Kidney glomerular epithelial cell (primary cell): ENCODE results near the gene SFT2D3.
A peak's percentile ranks its signal among the peaks of the same experiment; 100 is the strongest.

ENCODE experiments used
- DNase-seq: peaks from one replicate; lab custom pipeline; 2025; lab: John Stamatoyannopoulos, UW

Gene SFT2D3

GRCh38 chr2:127681976-127682857 is 19.1 kb upstream of the SFT2D3 start:
- no peak for DNase-seq

DNA sequence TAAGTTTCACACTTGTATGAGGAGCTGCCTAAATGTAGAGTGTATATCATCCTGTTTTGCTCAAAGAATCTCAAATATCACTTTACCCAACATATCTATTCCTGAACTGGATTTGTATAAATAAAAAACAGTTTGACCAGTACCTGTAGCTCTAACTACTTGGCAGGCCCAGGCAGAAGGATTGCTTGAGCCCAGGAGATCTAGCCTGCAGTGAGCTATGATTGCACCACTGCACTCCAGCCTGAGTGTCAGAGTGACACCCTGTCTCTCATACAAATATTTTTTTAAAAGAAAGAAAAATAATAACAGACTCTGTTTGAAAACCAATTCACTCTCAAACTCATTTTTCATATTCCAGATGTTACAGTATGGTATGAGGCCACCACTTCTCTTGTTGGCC is 18.2 kb upstream of the SFT2D3 start:
- DNase-seq = no peak

- DNase-seq = no peak
These were observed 17.5 kb upstream of the SFT2D3 start for GRCh38 chr2:127683757-127684156.

- no peak for DNase-seq
These were observed 15.8 kb upstream of the SFT2D3 start for GRCh38 chr2:127685410-127686080.

DNA sequence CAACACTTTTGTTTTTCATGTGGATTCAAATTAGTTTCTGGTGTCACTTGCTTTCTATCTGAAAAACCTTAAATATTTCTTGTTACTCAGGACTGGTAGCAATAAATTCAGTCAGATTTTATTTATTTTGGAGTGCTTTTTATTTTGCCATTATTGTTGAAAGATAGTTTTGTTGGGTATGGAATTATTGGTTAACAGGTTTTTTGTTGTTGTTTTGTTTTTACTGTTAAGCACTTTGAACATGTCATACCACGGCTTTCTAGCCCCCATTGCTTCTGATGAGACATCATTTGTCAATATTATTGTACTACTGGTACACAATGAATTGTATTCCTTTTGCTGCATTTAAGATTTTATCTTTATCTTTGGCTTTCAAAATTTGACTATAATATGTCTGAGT is 12.9 kb upstream of the SFT2D3 start:
- no peak for DNase-seq

DNA sequence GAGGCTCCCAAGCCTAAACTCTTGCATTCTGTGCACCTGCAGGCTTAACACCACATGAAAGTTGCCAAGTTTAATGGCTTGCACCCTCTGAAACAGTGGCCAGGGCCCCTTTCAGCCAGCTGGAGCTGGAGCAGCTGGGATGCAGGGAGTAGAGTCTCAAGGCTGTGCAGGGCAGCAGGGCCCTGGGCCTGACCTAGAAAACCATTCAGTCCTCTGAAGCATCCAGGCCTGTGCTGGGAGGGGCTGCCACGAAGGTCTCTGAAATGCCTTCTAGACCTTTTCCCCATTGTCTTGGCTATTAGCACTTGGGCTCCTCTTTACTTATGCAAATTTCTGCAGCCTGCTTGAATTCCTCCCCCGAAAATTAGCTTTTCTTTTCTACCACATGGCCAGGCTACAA is 10.6 kb upstream of the SFT2D3 start:
- no peak for DNase-seq

DNA sequence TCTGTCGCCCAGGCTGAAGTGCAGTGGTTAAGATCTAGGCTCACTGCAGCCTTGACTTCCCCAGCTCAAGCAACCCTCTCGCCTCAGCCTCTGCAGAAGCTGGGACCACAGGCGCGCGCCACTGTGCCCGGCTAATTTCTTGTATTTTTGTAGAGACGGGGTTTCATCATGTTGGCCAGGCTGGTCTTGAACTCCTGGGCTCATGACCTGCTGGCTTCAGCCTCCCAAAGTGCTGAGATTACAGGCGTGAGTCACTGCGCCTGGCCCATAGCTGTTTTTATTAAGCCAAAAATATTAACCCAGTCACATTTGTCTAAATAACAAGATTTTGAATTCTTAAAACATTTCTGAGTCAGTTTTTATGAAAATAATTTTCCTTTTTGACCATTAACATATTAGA is 6.3 kb upstream of the SFT2D3 start:
- no peak for DNase-seq

DNA sequence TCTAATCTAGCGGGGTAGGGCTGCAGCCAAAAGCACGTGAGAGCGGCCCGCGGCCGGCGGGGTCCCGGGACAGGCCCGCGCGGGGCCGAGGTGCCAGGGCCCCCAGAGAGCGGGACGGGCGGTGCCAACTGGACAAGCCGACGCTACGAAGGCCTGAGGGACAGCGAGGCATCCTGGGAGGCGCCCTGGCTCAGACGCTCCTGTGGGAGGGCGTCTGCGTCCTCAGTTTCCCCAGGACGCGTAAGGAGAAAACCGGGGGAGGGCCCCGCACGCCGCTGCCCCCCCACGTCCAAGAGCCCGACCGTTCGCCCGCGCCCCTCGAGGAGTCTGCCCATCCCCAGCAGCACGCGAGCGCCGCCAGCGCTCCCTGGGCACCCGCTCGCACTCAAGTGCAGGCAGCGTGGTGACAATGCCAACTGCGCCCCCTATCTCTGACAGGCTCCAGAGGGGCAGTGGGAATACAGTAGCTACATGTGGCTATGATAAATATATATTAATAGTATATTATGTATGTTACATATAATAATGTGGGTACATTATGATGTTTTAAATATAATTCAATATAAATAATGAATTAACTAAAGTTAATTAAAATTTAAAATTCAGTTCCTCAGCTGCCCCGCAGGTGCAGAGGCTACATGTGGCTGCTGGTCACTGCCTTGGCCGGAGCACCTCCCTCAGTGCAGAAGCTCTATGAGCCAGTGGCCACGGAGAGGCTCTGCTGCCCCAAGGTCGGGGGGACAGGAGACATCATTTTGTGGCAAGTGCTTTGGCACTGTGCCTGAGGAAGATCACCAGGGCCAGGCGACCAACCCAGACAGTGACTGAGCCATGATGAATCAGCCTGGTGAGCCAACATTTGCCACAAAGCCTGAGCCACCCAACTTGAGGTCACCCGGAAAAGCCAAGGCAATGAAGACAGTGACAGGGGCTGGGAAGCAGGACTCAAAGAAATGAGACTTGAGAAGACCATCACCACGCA is 5.5 kb upstream of the SFT2D3 start:
- DNase-seq = no peak

DNA sequence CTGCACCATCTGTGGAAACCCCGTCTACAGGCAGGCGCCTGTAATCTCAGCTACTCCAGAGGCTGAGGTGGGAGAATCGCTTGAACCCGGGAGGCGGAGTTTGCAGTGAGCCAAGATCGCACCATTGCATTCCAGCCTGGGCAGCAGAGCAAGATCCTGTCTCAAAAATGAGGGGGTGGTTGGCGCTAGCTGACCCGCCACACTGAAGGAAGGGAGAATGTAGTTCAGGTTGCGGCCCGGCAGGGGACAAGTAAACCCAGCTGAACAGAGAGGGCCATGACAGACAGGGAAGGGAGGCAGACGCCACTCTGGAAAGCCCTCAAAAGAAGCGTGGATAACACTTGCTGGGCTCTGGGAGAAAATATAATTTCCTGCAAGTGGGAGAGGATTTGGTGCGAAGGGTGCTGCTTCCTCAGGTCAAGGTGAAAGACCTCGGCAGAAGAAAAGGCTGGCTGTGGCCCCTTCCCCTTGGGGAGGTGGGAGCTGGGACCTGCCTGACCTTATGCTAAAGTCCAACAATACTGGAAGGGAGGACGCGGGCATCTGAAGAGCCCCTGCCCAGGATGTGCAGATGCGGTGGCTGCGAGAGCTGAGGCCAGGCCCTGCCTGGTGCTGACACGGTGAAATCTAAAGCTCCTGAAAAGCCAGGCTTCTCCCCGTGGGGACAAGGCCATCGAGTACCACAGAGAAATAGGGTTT is 3.7 kb upstream of the SFT2D3 start:
- no peak for DNase-seq

GRCh38 chr2:127698553-127699355 is 2.5 kb upstream of the SFT2D3 start:
- DNase-seq = no peak

DNA sequence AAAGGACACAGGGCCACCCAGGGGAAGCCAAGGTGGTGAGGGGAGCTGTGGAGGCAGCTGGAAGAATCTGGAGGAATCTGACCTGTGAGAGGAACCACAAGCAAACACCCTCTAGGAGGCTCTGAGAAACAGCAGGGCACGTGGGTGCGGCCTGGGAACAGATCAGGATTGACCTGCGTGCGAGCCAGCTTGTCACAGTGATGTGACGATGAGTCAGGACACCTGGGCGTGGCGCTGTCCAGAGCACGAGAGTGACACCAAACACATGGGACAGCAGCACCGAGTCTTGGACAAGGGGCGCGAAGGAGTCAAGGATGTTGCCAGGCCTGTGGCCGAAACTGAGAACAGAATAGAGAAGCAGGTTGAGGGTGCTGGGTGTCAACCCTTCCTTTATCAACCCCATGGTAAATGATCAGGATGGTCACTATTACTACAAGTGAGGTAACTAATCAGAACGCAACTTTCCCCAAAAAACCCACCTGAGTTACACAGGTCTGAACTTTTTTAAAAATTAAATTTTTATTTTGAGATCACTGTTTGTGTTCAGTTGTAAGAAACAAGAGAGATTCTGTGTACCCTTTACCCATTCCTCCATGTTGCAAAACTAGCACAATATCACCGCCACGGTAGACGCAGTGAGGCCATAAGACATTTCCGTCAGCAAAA is 637 bp upstream of the SFT2D3 start:
- no peak for DNase-seq

- DNase-seq = peak; percentile 55
These were observed 526 bp downstream of the SFT2D3 start for GRCh38 chr2:127701651-127702394.

DNA sequence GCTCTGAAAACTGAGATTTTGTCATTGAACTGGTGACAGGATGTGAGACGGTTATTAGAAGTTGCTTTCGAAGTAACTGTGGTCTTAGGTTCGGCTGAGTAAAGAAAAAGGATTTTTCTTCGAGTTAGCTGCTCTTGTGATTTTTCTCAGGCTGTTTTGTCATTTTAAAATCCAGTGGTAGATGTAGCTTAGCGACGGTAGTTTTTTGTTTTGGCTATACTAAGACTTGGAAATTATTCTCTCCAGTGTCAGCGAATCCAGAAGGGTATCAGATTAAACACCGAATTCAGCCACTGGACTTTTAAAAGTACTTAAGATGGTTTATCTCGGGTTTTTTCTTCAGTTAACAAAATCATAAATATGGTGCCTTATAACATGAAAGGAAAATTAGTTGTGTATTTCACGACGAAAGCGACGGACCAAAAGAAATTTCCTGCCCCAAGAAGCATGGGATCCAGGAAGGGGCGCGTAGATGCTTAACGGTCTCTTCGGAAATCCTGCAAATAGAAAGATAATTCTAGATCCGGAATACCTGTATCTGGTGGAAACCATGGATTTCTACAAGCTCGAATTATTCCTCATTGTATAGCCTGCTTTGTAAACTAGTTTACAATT is 1.2 kb downstream of the SFT2D3 start:
- DNase-seq = no peak

- no peak for DNase-seq
These were observed 2.0 kb downstream of the SFT2D3 start for GRCh38 chr2:127703282-127703681.

DNA sequence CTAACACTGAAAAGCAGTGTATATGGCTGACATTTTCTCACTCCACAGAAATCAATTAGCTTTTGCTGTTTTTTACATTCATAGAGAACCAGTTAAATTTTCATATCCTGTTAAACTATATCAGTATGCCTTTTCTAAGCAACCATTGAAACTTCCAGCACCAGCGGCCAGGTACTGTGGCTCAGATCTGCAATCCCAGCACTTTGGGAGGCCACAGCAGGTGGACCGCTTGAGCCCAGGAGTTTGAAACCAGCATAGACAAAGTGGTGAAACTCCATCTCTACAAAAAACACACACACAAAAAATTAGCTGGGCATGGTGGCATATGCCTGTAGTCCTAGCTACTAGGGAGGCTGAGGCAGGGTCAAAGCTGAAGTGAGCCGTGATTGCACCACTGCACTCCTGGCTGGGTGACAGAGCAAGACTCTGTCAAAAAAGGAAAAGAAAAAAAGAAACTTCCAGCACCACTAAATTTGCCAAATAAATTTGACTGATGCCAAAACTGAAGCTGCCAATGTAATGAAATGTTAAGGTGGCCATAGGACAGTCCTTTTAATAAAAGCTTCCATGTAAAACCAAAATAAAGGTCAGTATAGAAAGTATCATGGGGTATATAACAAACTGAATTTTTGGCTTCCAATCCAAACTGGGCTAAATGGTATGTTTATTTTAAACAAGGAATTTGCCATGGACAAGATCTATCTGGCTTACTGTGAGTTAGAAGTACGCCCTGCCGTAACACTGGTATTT is 3.5 kb downstream of the SFT2D3 start:
- no peak for DNase-seq

DNA sequence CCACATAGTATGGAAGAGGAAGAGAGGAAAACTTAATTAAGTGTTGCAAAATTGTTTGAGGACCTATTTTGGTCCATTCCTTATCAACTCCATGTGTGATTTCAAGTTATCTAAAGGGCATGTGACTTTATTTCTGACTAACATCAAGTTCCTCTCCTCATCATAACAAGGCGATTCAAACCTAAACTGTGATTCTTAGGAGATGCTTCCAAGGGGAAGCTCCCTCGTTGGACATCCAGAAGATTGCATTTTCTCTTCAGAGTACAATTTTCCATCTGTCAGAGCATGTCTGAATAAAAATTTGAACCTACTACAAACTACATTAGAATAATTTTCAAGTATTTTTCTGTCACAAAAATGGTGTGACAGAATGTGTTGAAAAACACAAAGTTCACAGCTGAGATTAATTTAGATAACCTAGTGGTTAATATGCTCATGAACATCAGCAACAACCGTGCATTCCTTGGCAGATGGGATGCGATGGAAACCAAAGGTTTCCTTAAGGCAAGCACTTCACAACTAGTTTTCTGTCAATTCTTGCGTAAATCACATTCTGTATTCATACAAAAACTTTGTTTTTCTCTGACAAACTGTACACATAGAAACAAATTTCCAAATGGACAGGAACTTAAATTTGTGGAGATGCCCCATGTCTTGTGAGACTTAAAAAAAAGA is 4.2 kb downstream of the SFT2D3 start:
- no peak for DNase-seq

GRCh38 chr2:127706215-127706990 is 5.1 kb downstream of the SFT2D3 start:
- no peak for DNase-seq
